Measurements from ENCODE around the gene LMX1A. TPM values are rescaled to one million over a fixed set of nuclear protein-coding genes. Genes with fewer than 3 reads are reported as not detected.

LMX1A gene
- total and polyA plus RNA-seq, 2 experiments from 2014 or later, result not detected

- H3K4me1 ChIP-seq (ENCODE audit: low read depth), result no peaks in the 10 kb centered on the region
- H3K36me3 ChIP-seq, result no peaks in the 10 kb centered on the region
- H3K27ac ChIP-seq, result no peak overlapping the region
- peaks cover 12% of the 10 kb centered on the region for H3K27me3 ChIP-seq
- TF ChIP-seq CTCF (IDR thresholded peaks at IDR 0.05; ENCODE audit: low read depth, low read length), result no peak
- no peak overlapping the region for H3K4me3 ChIP-seq
- DNase-seq (ENCODE audit: low read depth in 1 of 2, low spot score in 1 of 2), result no peak
- H3K9me3 ChIP-seq (ENCODE audit: low read depth), result no peaks in the 10 kb centered on the region
Measured at GRCh38 chr1:165226326-165226725, 130.2 kb downstream of the LMX1A start.

- no peak overlapping the region for H3K27ac ChIP-seq
- H3K27me3 ChIP-seq, result peaks cover 7% of the 10 kb centered on the region
- no peak for TF ChIP-seq CTCF (IDR thresholded peaks at IDR 0.05; ENCODE audit: low read depth, low read length)
- no peaks in the 10 kb centered on the region for H3K4me1 ChIP-seq (ENCODE audit: low read depth)
- H3K36me3 ChIP-seq, result no peaks in the 10 kb centered on the region
- no peak for DNase-seq (ENCODE audit: low read depth in 1 of 2, low spot score in 1 of 2)
- no peak overlapping the region for H3K4me3 ChIP-seq
- no peaks in the 10 kb centered on the region for H3K9me3 ChIP-seq (ENCODE audit: low read depth)
Measured at GRCh38 chr1:165225650-165226049, 130.9 kb downstream of the LMX1A start.

GRCh38 chr1:165225062-165225461 lies 131.5 kb downstream of the LMX1A start:
- no peaks in the 10 kb centered on the region for H3K36me3 ChIP-seq
- peaks cover 4% of the 10 kb centered on the region for H3K27me3 ChIP-seq
- H3K4me1 ChIP-seq (ENCODE audit: low read depth), result no peaks in the 10 kb centered on the region
- H3K27ac ChIP-seq, result no peak overlapping the region
- no peak for TF ChIP-seq CTCF (IDR thresholded peaks at IDR 0.05; ENCODE audit: low read depth, low read length)
- H3K4me3 ChIP-seq, result no peak overlapping the region
- no peaks in the 10 kb centered on the region for H3K9me3 ChIP-seq (ENCODE audit: low read depth)
- no peak for DNase-seq (ENCODE audit: low read depth in 1 of 2, low spot score in 1 of 2)

GRCh38 chr1:165224504-165224903 lies 132.0 kb downstream of the LMX1A start:
- DNase-seq (ENCODE audit: low read depth in 1 of 2, low spot score in 1 of 2), result no peak
- H3K27ac ChIP-seq, result no peak overlapping the region
- H3K27me3 ChIP-seq, result peaks cover 4% of the 10 kb centered on the region
- no peaks in the 10 kb centered on the region for H3K4me1 ChIP-seq (ENCODE audit: low read depth)
- no peak for TF ChIP-seq CTCF (IDR thresholded peaks at IDR 0.05; ENCODE audit: low read depth, low read length)
- H3K4me3 ChIP-seq, result no peak overlapping the region
- no peaks in the 10 kb centered on the region for H3K36me3 ChIP-seq
- no peaks in the 10 kb centered on the region for H3K9me3 ChIP-seq (ENCODE audit: low read depth)

GRCh38 chr1:165222580-165222979 lies 133.9 kb downstream of the LMX1A start:
- DNase-seq (ENCODE audit: low read depth in 1 of 2, low spot score in 1 of 2), result no peak
- no peak overlapping the region for H3K27ac ChIP-seq
- H3K36me3 ChIP-seq, result no peaks in the 10 kb centered on the region
- no peaks in the 10 kb centered on the region for H3K9me3 ChIP-seq (ENCODE audit: low read depth)
- peaks cover 4% of the 10 kb centered on the region for H3K27me3 ChIP-seq
- no peak overlapping the region for H3K4me3 ChIP-seq
- no peaks in the 10 kb centered on the region for H3K4me1 ChIP-seq (ENCODE audit: low read depth)
- no peak for TF ChIP-seq CTCF (IDR thresholded peaks at IDR 0.05; ENCODE audit: low read depth, low read length)

- no peak overlapping the region for H3K4me3 ChIP-seq
- TF ChIP-seq CTCF (IDR thresholded peaks at IDR 0.05; ENCODE audit: low read depth, low read length), result no peak
- no peaks in the 10 kb centered on the region for H3K36me3 ChIP-seq
- no peaks in the 10 kb centered on the region for H3K27me3 ChIP-seq
- H3K4me1 ChIP-seq (ENCODE audit: low read depth), result no peaks in the 10 kb centered on the region
- no peak for DNase-seq (ENCODE audit: low read depth in 1 of 2, low spot score in 1 of 2)
- no peak overlapping the region for H3K27ac ChIP-seq
- H3K9me3 ChIP-seq (ENCODE audit: low read depth), result no peaks in the 10 kb centered on the region
Measured at GRCh38 chr1:165218731-165219130, 137.8 kb downstream of the LMX1A start.

Measured in cardiac muscle cell (in vitro differentiated cells and primary cell).